GM12878 (cell line): ENCODE results near the gene FSIP1. TPM values are rescaled to one million over a fixed set of nuclear protein-coding genes. Genes with fewer than 3 reads are reported as not detected.

Experiments used
- ATAC-seq: fragments of 200-7000 bp; cut with Tn5 transposase; 3 replicates; pipeline ENCODE4 v1.9.1; 2020; ENCODE audit warnings: mild to moderate bottlenecking, moderate library complexity
- BruUV-seq: library from RNA; stranded (reverse); fragments of 400-500 nt; replicated peaks from 2 replicates; lab custom pipeline; 2021; lab: Mats Ljungman, UMichigan
- CTCF ChIA-PET: fragments of 300-600 bp; sonication (Branson Sonifier 250); formaldehyde crosslinking; extraction: SDS; loops from one replicate; lab custom pipeline; 2021; ENCODE audit warnings: inconsistent platforms; lab: Yijun Ruan, JAX
- POLR2A ChIA-PET: fragments of 350-600 bp; formaldehyde crosslinking; extraction: SDS; loops from one replicate; lab custom pipeline; 2021; ENCODE audit warnings: inconsistent platforms; lab: Charles Lee
- RAD21 ChIA-PET: fragments of 300-600 bp; sonication (Branson Sonifier 250); formaldehyde crosslinking; loops from one replicate; lab custom pipeline; 2023; ENCODE audit warnings: antibody characterized with exemption; ENCODE audit not compliant: unreplicated experiment; lab: Charles Lee
- SMC1A ChIA-PET: fragments of 300-600 bp; sonication (Branson Sonifier 250); formaldehyde crosslinking; loops from one replicate; lab custom pipeline; 2023; ENCODE audit not compliant: unreplicated experiment, uncharacterized antibody; lab: Charles Lee
- DNase-seq: peaks from one replicate; pipeline ENCODE4 v3.0.0-alpha.2; 2011; ENCODE audit warnings: low read depth, low spot score
- FAIRE-seq: peaks from 3 replicates; lab custom pipeline; 2011; peaks lifted over from hg19 to GRCh38; lab: Jason Lieb, UNC
- H2AFZ ChIP-seq: 2 replicates; pipeline ENCODE4 v1.6.0; 2011; ENCODE audit warnings: low read depth, low read length, control low read depth; ENCODE audit not compliant: control insufficient read depth
- H3K27ac ChIP-seq: 2 replicates; pipeline ENCODE4 v1.5.1; 2011; ENCODE audit warnings: control low read depth; ENCODE audit not compliant: control insufficient read depth, insufficient read depth
- H3K27me3 ChIP-seq, 2 experiments: replicated peaks in 1 of 2; 2 replicates each; pipeline versions ENCODE4 v1.6.0 to v1.6.1; 2011; ENCODE audit warnings: low read length in 1 of 2; ENCODE audit not compliant: control insufficient read depth in 2 of 2, insufficient read depth in 2 of 2
- H3K36me3 ChIP-seq, 2 experiments: 2 replicates each; pipeline ENCODE4 v1.5.1; 2011; ENCODE audit warnings: low read length in 1 of 2; ENCODE audit not compliant: control insufficient read depth in 2 of 2, insufficient read depth in 2 of 2
- H3K4me1 ChIP-seq: 2 replicates; pipeline ENCODE4 v1.6.1; 2011; ENCODE audit warnings: mild to moderate bottlenecking, low read length, moderate library complexity, mixed read lengths; ENCODE audit not compliant: control insufficient read depth, insufficient read depth
- H3K4me2 ChIP-seq: 2 replicates; pipeline ENCODE4 v1.6.0; 2011; ENCODE audit warnings: control low read depth; ENCODE audit not compliant: control insufficient read depth, insufficient read depth
- H3K4me3 ChIP-seq: fragments of 200-600 bp; sonication (generic); 2 replicates; pipeline ENCODE4 v1.5.1; 2016
- H3K79me2 ChIP-seq: 2 replicates; pipeline ENCODE4 v1.6.0; 2011; ENCODE audit warnings: low read length; ENCODE audit not compliant: control insufficient read depth, insufficient read depth
- H3K9ac ChIP-seq: 2 replicates; pipeline ENCODE4 v1.8.0; 2011; ENCODE audit warnings: low read length, control low read depth, mixed read lengths; ENCODE audit not compliant: control insufficient read depth, insufficient read depth
- H3K9me3 ChIP-seq: replicated peaks from 3 replicates; pipeline ENCODE4 v1.5.1; 2011; ENCODE audit warnings: mild to moderate bottlenecking, low read length; ENCODE audit not compliant: control insufficient read depth, insufficient read depth
- H4K20me1 ChIP-seq: 2 replicates; pipeline ENCODE4 v1.6.0; 2011; ENCODE audit not compliant: control insufficient read depth, insufficient read depth
- BRCA1 ChIP-seq: IDR thresholded peaks from 2 replicates; pipeline ENCODE4 v1.6.1; 2011; ENCODE audit warnings: low read depth, low read length, improper control_type of control experiment
- FOS ChIP-seq: IDR thresholded peaks from 3 replicates; pipeline ENCODE4 v1.6.1; 2011; ENCODE audit warnings: borderline replicate concordance; ENCODE audit not compliant: insufficient read length; ENCODE audit errors: extremely low read depth
- HCFC1 ChIP-seq: fragments of 150-350 bp; IDR thresholded peaks from 2 replicates; pipeline ENCODE4 v1.6.1; 2014; ENCODE audit warnings: low read length
- MXI1 ChIP-seq: fragments of 150-350 bp; IDR thresholded peaks from 2 replicates; pipeline ENCODE4 v1.6.1; 2011; ENCODE audit warnings: low read depth, mild to moderate bottlenecking, inconsistent platforms, low read length, improper control_type of control experiment
- REST ChIP-seq: IDR thresholded peaks from 2 replicates; pipeline ENCODE4 v1.6.1; 2012; ENCODE audit warnings: mild to moderate bottlenecking, low read depth, low read length
- USF1 ChIP-seq: IDR thresholded peaks from 2 replicates; pipeline ENCODE4 v1.6.1; 2011; ENCODE audit warnings: borderline replicate concordance, low read depth, mild to moderate bottlenecking, moderate library complexity, mixed read lengths, low read length; ENCODE audit not compliant: insufficient read depth; ENCODE audit errors: extremely low read length
- ZBTB4 ChIP-seq: fragments of 450-650 bp; formaldehyde crosslinking; IDR thresholded peaks from 2 replicates; pipeline ENCODE4 v1.4.0; 2022; ENCODE audit warnings: mild to moderate bottlenecking, moderate library complexity
- WGBS: methylation state at CpG from one replicate; pipeline ENCODE4 v1.1.6; 2016; ENCODE audit warnings: low lambda C conversion rate; ENCODE audit not compliant: insufficient replicate concordance, insufficient coverage; ENCODE audit errors: missing lambda C conversion rate; 5-methylcytosine and 5-hydroxymethylcytosine counted together
- in situ Hi-C: fragments of 300-500 bp; cut with MboI; formaldehyde crosslinking; loops from 9 replicates; pipeline ENCODE4 v1.14.3; 2018; ENCODE audit warnings: mixed read lengths
- intact Hi-C: fragments of 100-400 bp; cut with micrococcal nuclease; formaldehyde crosslinking; loops from one replicate; pipeline ENCODE4 v1.14.2; 2022; ENCODE audit not compliant: unreplicated experiment
- polyA plus RNA-seq, 11 experiments: library from polyadenylated mRNA; depleted of rRNA in 4 of 11; unstranded in 6 of 11; stranded (reverse) in 5 of 11; fragments of >200 nt; fragmentation: Nextera tagmentation in 4 of 11; fragmentation: Illumina TruSeq in 1 of 11; extraction: Ambion mirVana in 4 of 11; extraction: Trizol in 1 of 11; gene quantifications; 1 replicate in 1 of 11; 2 replicates in 10 of 11; pipeline versions ENCODE4 v1.2.1 to v1.2.3, GENCODE V29; 2011 to 2016; ENCODE audit warnings: inconsistent platforms in 2 of 11, missing spikeins in 2 of 11, low read depth in 1 of 11
- total RNA-seq, 4 experiments: library from RNA; depleted of rRNA in 3 of 4; stranded (reverse); fragments of >200 nt in 3 of 4; fragmentation: Illumina TruSeq in 1 of 4; extraction: Trizol in 1 of 4; gene quantifications; 2 replicates each; pipeline versions ENCODE4 v1.2.1 to v1.2.3, GENCODE V29; 2013 to 2021

FSIP1 gene
- total and polyA plus RNA-seq, 10 of the 15 experiments (the other 5 are each of a cell fraction or from before 2014, with no cell fraction given), result 0.15 to 0.67 (median 0.35) TPM

- Histone ChIP-seq H3K4me3 (no peak overlapping the region), H3K9me3 (no peaks in the 10 kb centered on the region), H3K36me3 (no peaks in the 10 kb centered on the region), H2AFZ (no peak overlapping the region), H3K4me1 (peaks cover 5% of the 10 kb centered on the region; the same call in 1 of the 2 replicates), H3K9ac (no peak overlapping the region), H4K20me1 (no peaks in the 10 kb centered on the region), H3K79me2 (no peaks in the 10 kb centered on the region), H3K27me3 (no peaks in the 10 kb centered on the region; a peak in 1 of 4 replicates), H3K4me2 (no peak overlapping the region), H3K27ac (no peak overlapping the region)
- ChIA-PET RAD21 (interaction anchor here (0.9 to 1.6 kb wide), 2 partner anchors 15 to 71 kb away, joined by 6 to 10 read pairs; no protein-coding TSS in a partner anchor), POLR2A (interaction anchor here (0.6 kb wide), 2 partner anchors 59 to 72 kb away, joined by 4 to 5 read pairs; no protein-coding TSS in a partner anchor), SMC1A (interaction anchor here (1.5 to 2.9 kb wide), 2 partner anchors 46 to 72 kb away, joined by 4 to 29 read pairs; no protein-coding TSS in a partner anchor), CTCF (interaction anchor here (0.8 to 2.9 kb wide), 10 partner anchors 14 to 167 kb away, joined by 3 to 50 read pairs (median 4); no protein-coding TSS in a partner anchor)
- intact Hi-C loops (no loop called here), in situ Hi-C loops (no loop called here)
- BruUV-seq, result no TSS peak
- ATAC-seq (no peak), FAIRE-seq (no peak), DNase-seq (no peak)
- 33% methylated on average over 3 of the region's 4 CpGs for WGBS
- no peak for TF ChIP-seq HCFC1
- TF ChIP-seq FOS, result no peak
- no peak for TF ChIP-seq ZBTB4 (CRISPR knock-in tag)
- TF ChIP-seq REST, result no peak
- no peak for TF ChIP-seq USF1
- no peak for TF ChIP-seq MXI1
- TF ChIP-seq BRCA1, result no peak
Measured at GRCh38 chr15:39803016-39803415, 20.4 kb upstream of the FSIP1 start.
